Body of pancreas (tissue), 4 donors: Measurements from ENCODE around the gene CDKN2C. TPM values are rescaled to one million over a fixed set of nuclear protein-coding genes. Genes with fewer than 3 reads are reported as not detected.

Source experiments
- ATAC-seq: fragments of 150-250 bp; one replicate; pipeline ENCODE4 v1.9.1; 2016
- DNase-seq, 4 donors: peaks; one replicate each; pipeline ENCODE4 v3.0.0-alpha.2; 2019
- H3K27ac ChIP-seq, 4 donors: fragments of 200-600 bp; sonication (generic); 1 replicate in 3 of 4; 2 replicates in 1 of 4; pipeline versions ENCODE4 v1.5.1 to v1.6.1; 2016 to 2019; ENCODE audit warnings: mild to moderate bottlenecking in 1 of 4, mixed read lengths in 1 of 4, moderate library complexity in 1 of 4
- H3K27me3 ChIP-seq, 2 donors: fragments of 200-600 bp; sonication (generic); one replicate each; pipeline ENCODE4 v1.6.0; 2016; ENCODE audit warnings: mild to moderate bottlenecking in 1 of 2
- H3K36me3 ChIP-seq, 2 donors: fragments of 200-600 bp; sonication (generic); replicated peaks in 1 of 2; 2 replicates each; pipeline ENCODE4 v1.5.1; 2016; ENCODE audit warnings: low read depth in 2 of 2; ENCODE audit not compliant: insufficient read depth in 1 of 2
- H3K4me1 ChIP-seq: fragments of 200-600 bp; sonication (generic); one replicate; pipeline ENCODE4 v1.6.0; 2016
- H3K4me3 ChIP-seq, 2 donors: fragments of 200-600 bp; sonication (generic); 1 replicate in 1 of 2; 2 replicates in 1 of 2; pipeline ENCODE4 v1.5.1; 2016 to 2019
- H3K9me3 ChIP-seq, 3 donors: fragments of 200-600 bp; sonication (generic); 1 replicate in 2 of 3; 2 replicates in 1 of 3; pipeline ENCODE4 v1.5.1; 2016
- CTCF ChIP-seq, 7 experiments: fragments of 450-650 bp in 4 of 7; fragments of 200-600 bp in 3 of 7; sonication (generic) in 3 of 7; IDR thresholded peaks; one replicate each; pipeline ENCODE4 v1.5.1; 2016 to 2019; ENCODE audit warnings: antibody characterized with exemption in 7 of 7
- POLR2A ChIP-seq, 3 donors: fragments of 450-650 bp; IDR thresholded peaks; one replicate each; pipeline ENCODE4 v1.6.1; 2016; ENCODE audit warnings: antibody characterized with exemption in 3 of 3, mild to moderate bottlenecking in 2 of 3
- WGBS, 2 donors: methylation state at CpG; one replicate each; pipeline ENCODE4 v1.1.5; 2017; 5-methylcytosine and 5-hydroxymethylcytosine counted together
- intact Hi-C: fragments of 100-400 bp; cut with DNase I; formaldehyde crosslinking; loops from one replicate; pipeline ENCODE4 v1.15.1; 2023
- total RNA-seq, 2 donors: library from RNA; depleted of rRNA; stranded (reverse); fragments of >200 nt; gene quantifications; one replicate each; pipeline ENCODE4 v1.1.0, GENCODE V29; 2016

Gene CDKN2C
- total RNA-seq, 2 donors from 2014 or later, result 7.6 to 11.9 TPM

GRCh38 chr1:50976890-50977574 is 7.0 kb downstream of the CDKN2C start:
- intact Hi-C loops, result no loop called here
- H3K9me3 ChIP-seq, result no peaks in the 10 kb centered on the region
- peaks cover 9% of the 10 kb centered on the region for H3K4me1 ChIP-seq
- H3K36me3 ChIP-seq, result no peaks in the 10 kb centered on the region
- peak overlapping the region; percentile 11 to 97 (median 90) for H3K27ac ChIP-seq
- no peaks in the 10 kb centered on the region for H3K27me3 ChIP-seq
- peak in 2 of 4 donors; percentile 39 for DNase-seq
- ATAC-seq, result peak; percentile 36
- 1 to 3% methylated on average over 25 to 26 of the region's 26 CpGs for WGBS, 2 donors
- H3K4me3 ChIP-seq, result peak overlapping the region; percentile 83 to 94
- TF ChIP-seq CTCF (IDR thresholded peaks at IDR 0.05) (no peak), POLR2A (IDR thresholded peaks at IDR 0.05) (peak in 1 of 3 donors; percentile 3)

GRCh38 chr1:50977575-50978143 is 7.6 kb downstream of the CDKN2C start:
- peak overlapping the region; percentile 82 to 97 (median 90) for H3K27ac ChIP-seq
- H3K4me3 ChIP-seq, result peak overlapping the region; percentile 83 to 94
- no peaks in the 10 kb centered on the region for H3K27me3 ChIP-seq
- peak; percentile 82 for ATAC-seq
- TF ChIP-seq CTCF (IDR thresholded peaks at IDR 0.05), result no peak
- peak in 1 of 3 donors; percentile 36 for TF ChIP-seq POLR2A (IDR thresholded peaks at IDR 0.05)
- H3K4me1 ChIP-seq, result peaks cover 9% of the 10 kb centered on the region
- no peaks in the 10 kb centered on the region for H3K36me3 ChIP-seq
- no peaks in the 10 kb centered on the region for H3K9me3 ChIP-seq
- 1 to 6% methylated on average over 8 to 46 of the region's 63 CpGs for WGBS, 2 donors
- intact Hi-C loops, result no loop called here
- DNase-seq, result peak; percentile 66 to 82 (median 72)

GRCh38 chr1:50978144-50978851 is 8.3 kb downstream of the CDKN2C start:
- DNase-seq (peak; percentile 76 to 85 (median 82)), ATAC-seq (peak; percentile 86)
- Histone ChIP-seq H3K27me3 (no peaks in the 10 kb centered on the region), H3K36me3 (no peaks in the 10 kb centered on the region), H3K4me1 (peaks cover 13% of the 10 kb centered on the region), H3K4me3 (peak overlapping the region; percentile 15 to 83), H3K9me3 (no peaks in the 10 kb centered on the region), H3K27ac (peak overlapping the region; percentile 82 to 97 (median 90))
- intact Hi-C loops, result no loop called here
- TF ChIP-seq CTCF (IDR thresholded peaks at IDR 0.05) (no peak), POLR2A (IDR thresholded peaks at IDR 0.05) (peak; percentile 33 to 72 (median 72))
- 3 to 7% methylated on average over 17 to 40 of the region's 42 CpGs for WGBS, 2 donors

GRCh38 chr1:50978852-50979781 is 9.1 kb downstream of the CDKN2C start:
- Histone ChIP-seq H3K9me3 (no peaks in the 10 kb centered on the region), H3K4me1 (peaks cover 19% of the 10 kb centered on the region), H3K27me3 (no peaks in the 10 kb centered on the region), H3K27ac (peak overlapping the region; percentile 82 to 97 (median 90)), H3K4me3 (peak overlapping the region in 1 of 2 donors; percentile 83), H3K36me3 (no peaks in the 10 kb centered on the region)
- peak; percentile 53 for ATAC-seq
- TF ChIP-seq CTCF (IDR thresholded peaks at IDR 0.05) (no peak), POLR2A (IDR thresholded peaks at IDR 0.05) (no peak)
- DNase-seq, result peak; percentile 25 to 62 (median 46)
- intact Hi-C loops, result no loop called here
- 14 to 18% methylated on average over 10 of the region's 10 CpGs for WGBS, 2 donors
